Psoas muscle (tissue), 8 donors: ENCODE measurements around the gene IFNA14. TPM values are rescaled to one million over a fixed set of nuclear protein-coding genes. Genes with fewer than 3 reads are reported as not detected.
"Not testable (repeated sequence)": the region's sequence is repeated elsewhere in the genome, so short reads cannot be mapped to it uniquely, and the experiment has no call there.

ENCODE experiments used
- ATAC-seq, 4 donors: fragments of 200-7000 bp; cut with Tn5 transposase; one replicate each; pipeline ENCODE4 v1.9.1; 2020; ENCODE audit warnings: moderate library complexity in 3 of 4, mild to moderate bottlenecking in 2 of 4
- DNase-seq, 2 donors: peaks; one replicate each; pipeline ENCODE4 v3.0.0-alpha.2; 2020
- H3K27ac ChIP-seq: fragments of 200-600 bp; one replicate; pipeline ENCODE4 v1.8.0; 2022
- H3K27me3 ChIP-seq, 3 donors: fragments of 200-600 bp in 1 of 3; one replicate each; pipeline versions ENCODE4 v1.6.1 to v1.8.0; 2013 to 2022; ENCODE audit warnings: low read length in 2 of 3, mild to moderate bottlenecking in 2 of 3, moderate library complexity in 1 of 3; ENCODE audit not compliant: insufficient read depth in 3 of 3
- H3K36me3 ChIP-seq, 2 donors: fragments of 200-600 bp in 1 of 2; one replicate each; pipeline versions ENCODE4 v1.6.1 to v1.8.0; 2013 to 2022; ENCODE audit warnings: low read depth in 1 of 2, mild to moderate bottlenecking in 1 of 2, moderate library complexity in 1 of 2; ENCODE audit not compliant: insufficient read depth in 1 of 2
- H3K4me1 ChIP-seq: fragments of 200-600 bp; one replicate; pipeline ENCODE4 v1.8.0; 2022
- H3K4me3 ChIP-seq: fragments of 200-600 bp; one replicate; pipeline ENCODE4 v1.8.0; 2022; ENCODE audit warnings: mild to moderate bottlenecking
- H3K9me3 ChIP-seq: fragments of 200-600 bp; one replicate; pipeline ENCODE4 v1.8.0; 2022
- CTCF ChIP-seq: fragments of 200-600 bp; IDR thresholded peaks from one replicate; pipeline ENCODE4 v1.8.0; 2022; ENCODE audit warnings: antibody characterized with exemption
- WGBS, 3 donors: extraction: QIAGEN DNeasy Blood & Tissue Kit; methylation state at CpG; one replicate each; pipeline versions ENCODE4 v1.1.6 to v1.1.7; 2013; 5-methylcytosine and 5-hydroxymethylcytosine counted together
- intact Hi-C, 2 donors: fragments of 100-400 bp; cut with DNase I; formaldehyde crosslinking; loops; one replicate each; pipeline versions ENCODE4 v1.11.0 to v1.14.2; 2022
- polyA plus RNA-seq, 3 donors: library from polyadenylated mRNA; stranded (reverse); fragments of 200-250 nt; gene quantifications; one replicate each; pipeline ENCODE4 v1.2.3, GENCODE V29; 2013
- total RNA-seq, 4 donors: library from RNA; stranded (reverse); fragmentation: NEBNext Ultra II Directional in 2 of 4; extraction: Animal tissue kit (Norgen Biotek cat#: 25700) in 2 of 4; gene quantifications; one replicate each; pipeline versions ENCODE4 v1.2.1 to v1.2.4, GENCODE V29; 2021 to 2023
- donor health status: healthy with polysubstance abuse.
- donor health status: DM: no; HTN: no; CAD: no; lungs with moderate emphysema.
- donor health status: Bipolar disorder and iron deficiency.
- donor health status: healthy.
- donor health status: DM: yes; HTN: yes; CAD: no.
- donor health status: DM: no; HTN: no; CAD: no.
- donor health status: DM: no; HTN: no; CAD: no.
- donor health status: DM: yes; HTN: yes; CAD: no.

The IFNA14 gene
- total and polyA plus RNA-seq, 7 donors: not detected

DNA sequence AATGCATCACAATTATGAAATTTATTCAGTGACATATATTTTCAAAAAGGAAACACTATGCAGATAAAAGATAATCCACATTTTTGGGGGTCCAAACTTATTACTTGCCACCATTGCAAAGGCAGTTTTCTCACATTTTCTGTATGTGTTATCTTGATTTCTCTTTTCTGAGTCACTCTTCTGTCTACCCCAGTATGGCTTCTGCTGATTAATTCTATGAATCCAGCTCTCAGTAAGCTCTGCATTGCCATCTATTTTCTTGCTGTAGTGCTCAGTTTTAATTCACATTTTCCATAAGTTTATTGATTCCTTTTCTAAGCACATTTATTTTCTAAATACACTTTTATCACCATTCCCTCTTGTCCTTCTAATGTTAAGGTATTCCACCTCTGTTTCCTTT is 34.6 kb downstream of the IFNA14 start:
- intact Hi-C loops: no loop called here
- no peak for DNase-seq

DNA sequence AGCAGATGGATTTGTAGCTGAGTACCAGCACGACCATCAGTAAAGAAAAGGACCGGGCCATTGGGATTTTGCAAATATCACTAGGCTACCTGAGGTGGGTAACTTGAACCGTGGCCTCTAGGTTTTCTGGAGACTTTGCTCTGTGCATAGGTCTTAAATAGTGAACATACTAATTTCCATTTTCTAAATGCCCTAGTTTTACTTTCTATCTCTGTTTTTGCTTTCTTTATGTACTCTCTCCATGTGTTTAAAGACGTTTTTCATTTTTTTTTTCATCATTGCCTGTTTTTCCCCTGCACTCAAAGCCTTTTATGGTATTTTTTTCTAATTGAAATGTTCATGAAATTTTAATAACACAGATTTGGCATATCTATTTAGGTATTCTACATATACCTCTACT is 37.7 kb downstream of the IFNA14 start, which contains the start of gene IFNA7:
Gene IFNA7, minus strand, starts transcription at position 101 of the 400 bp plus-strand sequence. Its CDS starts 40 bp downstream, at position 61.
- DNase-seq, H3K27me3 ChIP-seq, ATAC-seq, H3K4me3 ChIP-seq, H3K36me3 ChIP-seq, H3K4me1 ChIP-seq, intact Hi-C loops, H3K9me3 ChIP-seq, H3K27ac ChIP-seq: not testable (repeated sequence)
- WGBS, 3 donors: 60 to 68% (median 66%) methylated on average over 4 of the region's 4 CpGs

More for the DNA sequence above, 34.6 kb downstream of the IFNA14 start:
- Histone ChIP-seq H3K4me1 (no peaks in the 10 kb centered on the region), H3K9me3 (no peaks in the 10 kb centered on the region), H3K27me3 (no peaks in the 10 kb centered on the region), H3K36me3 (no peaks in the 10 kb centered on the region), H3K4me3 (no peak overlapping the region), H3K27ac (no peak overlapping the region)
- no peak for ATAC-seq
- no peak for TF ChIP-seq CTCF

DNA sequence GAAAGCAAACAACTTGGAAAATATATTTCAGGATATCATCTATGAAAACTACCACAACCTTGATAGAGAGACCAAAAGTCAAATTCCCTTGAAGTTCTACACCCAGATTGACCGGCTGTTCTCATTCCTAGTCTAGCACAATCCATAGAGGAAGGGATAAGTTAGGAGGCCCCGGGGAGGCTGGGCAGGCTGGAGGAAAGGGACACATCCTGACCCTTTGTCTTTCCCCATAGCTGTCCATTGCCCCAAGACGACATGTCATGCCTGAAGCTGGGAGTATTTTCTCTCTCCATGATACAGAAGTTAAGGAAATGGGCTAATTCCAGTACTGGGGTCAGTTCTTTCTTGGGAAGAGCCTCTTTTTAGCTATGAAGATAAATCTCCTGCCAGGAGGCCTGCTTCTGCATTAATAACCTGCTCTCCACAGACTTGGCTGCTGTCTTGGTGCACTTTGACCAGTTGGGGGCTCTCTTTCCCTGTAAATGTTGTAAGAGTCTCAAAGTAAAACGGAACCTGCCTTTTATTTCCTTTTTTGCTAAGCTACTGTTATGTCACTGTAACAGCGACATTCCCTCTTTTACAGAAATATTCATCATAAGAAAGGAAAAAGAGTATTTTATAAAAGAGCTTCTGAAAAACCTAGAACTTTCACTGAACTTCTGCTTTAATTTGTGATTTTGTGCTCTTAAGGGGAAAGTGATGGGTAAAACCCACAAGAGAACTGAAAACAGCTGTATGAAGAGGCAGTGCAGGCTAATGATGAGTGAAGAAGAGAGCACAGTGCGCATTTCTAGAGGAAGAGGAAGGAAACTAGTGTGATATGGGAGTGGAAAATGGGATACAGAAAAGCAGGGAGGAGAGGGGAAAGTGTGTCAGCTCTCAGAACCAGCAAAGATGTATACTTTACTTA is 44.7 kb downstream of the IFNA14 start:
- H3K4me3 ChIP-seq, H3K27ac ChIP-seq, DNase-seq, H3K9me3 ChIP-seq, ATAC-seq, H3K4me1 ChIP-seq, H3K27me3 ChIP-seq, H3K36me3 ChIP-seq, intact Hi-C loops: not testable (repeated sequence)
- WGBS, 3 donors: 35 to 46% (median 41%) methylated on average over 6 of the region's 6 CpGs
- TF ChIP-seq CTCF: peak; percentile 24

Other genes with a start within 250 kb of the IFNA14 start
- under 1 TPM; 0.23 to 0.52 (median 0.38) TPM for gene HACD4, start 208.4 kb downstream of the IFNA14 start, total RNA-seq
- under 1 TPM; 0.16 to 0.21 (median 0.16) TPM for gene HACD4, start 208.4 kb downstream of the IFNA14 start, polyA plus RNA-seq
- gene IFNB1, start 162.1 kb downstream of the IFNA14 start, total RNA-seq: not detected
- gene IFNB1, start 162.1 kb downstream of the IFNA14 start, polyA plus RNA-seq: not detected
- gene IFNW1, start 98.2 kb downstream of the IFNA14 start, total RNA-seq: not detected
- not detected for gene IFNW1, start 98.2 kb downstream of the IFNA14 start, polyA plus RNA-seq
- gene IFNA21, start 73.3 kb downstream of the IFNA14 start, total RNA-seq: not detected
- gene IFNA21, start 73.3 kb downstream of the IFNA14 start, polyA plus RNA-seq: not detected
- not detected for gene IFNA4, start 52.4 kb downstream of the IFNA14 start, total RNA-seq
- not detected for gene IFNA4, start 52.4 kb downstream of the IFNA14 start, polyA plus RNA-seq
- not detected for gene IFNA7, start 37.8 kb downstream of the IFNA14 start, total RNA-seq
- not detected for gene IFNA7, start 37.8 kb downstream of the IFNA14 start, polyA plus RNA-seq
- not detected for gene IFNA10, start 32.9 kb downstream of the IFNA14 start, total RNA-seq
- gene IFNA10, start 32.9 kb downstream of the IFNA14 start, polyA plus RNA-seq: under 1 TPM in 1 of 3 donors, not detected in 2; 0.14 TPM
- not detected for gene IFNA16, start 22.7 kb downstream of the IFNA14 start, total RNA-seq
- gene IFNA16, start 22.7 kb downstream of the IFNA14 start, polyA plus RNA-seq: not detected
- gene IFNA17, start 11.8 kb downstream of the IFNA14 start, total RNA-seq: not detected
- not detected for gene IFNA17, start 11.8 kb downstream of the IFNA14 start, polyA plus RNA-seq
- gene IFNA5, start 65.3 kb upstream of the IFNA14 start, total RNA-seq: not detected
- gene IFNA5, start 65.3 kb upstream of the IFNA14 start, polyA plus RNA-seq: under 1 TPM in 1 of 3 donors, not detected in 2; 0.05 TPM
- gene KLHL9, start 95.4 kb upstream of the IFNA14 start, total RNA-seq: 10 to 100 TPM in 1 of 4 donors, 1 to 10 TPM in 3; 7.5 to 10.2 (median 8.0) TPM
- gene KLHL9, start 95.4 kb upstream of the IFNA14 start, polyA plus RNA-seq: 1 to 10 TPM; 3.6 to 8.4 (median 5.2) TPM
- not detected for gene IFNA6, start 110.9 kb upstream of the IFNA14 start, total RNA-seq
- not detected for gene IFNA6, start 110.9 kb upstream of the IFNA14 start, polyA plus RNA-seq
- gene IFNA13, start 128.1 kb upstream of the IFNA14 start, total RNA-seq: not detected
- gene IFNA13, start 128.1 kb upstream of the IFNA14 start, polyA plus RNA-seq: not detected
- not detected for gene IFNA2, start 145.4 kb upstream of the IFNA14 start, total RNA-seq
- gene IFNA2, start 145.4 kb upstream of the IFNA14 start, polyA plus RNA-seq: not detected
- not detected for gene IFNA8, start 169.1 kb upstream of the IFNA14 start, total RNA-seq
- gene IFNA8, start 169.1 kb upstream of the IFNA14 start, polyA plus RNA-seq: not detected
- not detected for gene IFNA1, start 200.4 kb upstream of the IFNA14 start, total RNA-seq
- not detected for gene IFNA1, start 200.4 kb upstream of the IFNA14 start, polyA plus RNA-seq
- not detected for gene IFNE, start 242.3 kb upstream of the IFNA14 start, total RNA-seq
- gene IFNE, start 242.3 kb upstream of the IFNA14 start, polyA plus RNA-seq: not detected